K562 (cell line): Measurements from ENCODE around the gene TBC1D25. TPM values are rescaled to one million over a fixed set of nuclear protein-coding genes. Genes with fewer than 3 reads are reported as not detected.
A peak's percentile ranks its signal among the peaks of the same experiment; 100 is the strongest.

Experiments
- ATAC-seq: fragments of 200-7000 bp; cut with Tn5 transposase; 3 replicates; pipeline ENCODE4 v1.9.1; 2020; ENCODE audit warnings: moderate library complexity
- BruUV-seq: library from RNA; stranded (reverse); fragments of 400-500 nt; replicated peaks from 2 replicates; lab custom pipeline; 2021; lab: Mats Ljungman, UMichigan
- CTCF ChIA-PET: fragments of 300-600 bp; formaldehyde crosslinking; extraction: SDS; loops from one replicate; lab custom pipeline; 2021; ENCODE audit warnings: low intra/inter-chr PET ratio; lab: Yijun Ruan, JAX
- POLR2A ChIA-PET: fragments of 300-600, 350-650 bp; sonication (Branson Sonifier 250); formaldehyde crosslinking; extraction: SDS; loops from one replicate; lab custom pipeline; 2021; ENCODE audit warnings: antibody characterized with exemption, inconsistent platforms; lab: Yijun Ruan, JAX
- DNase-seq, 4 experiments: peaks; one replicate each; pipeline versions ENCODE4 v3.0.0 to v3.0.0-alpha.2; 2011 to 2018; ENCODE audit warnings: low spot score in 3 of 4, mixed read lengths in 3 of 4; ENCODE audit errors: extremely low read depth in 1 of 4
- FAIRE-seq: peaks from 2 replicates; lab custom pipeline; 2011; peaks lifted over from hg19 to GRCh38; lab: Jason Lieb, UNC
- H2AFZ ChIP-seq: 2 replicates; pipeline ENCODE4 v1.6.0; 2011; ENCODE audit warnings: low read depth, low read length, control low read depth, inconsistent platforms
- H3K27ac ChIP-seq: fragments of 200-600 bp; 3 replicates; pipeline ENCODE4 v1.8.0; 2011; ENCODE audit warnings: low read depth, mild to moderate bottlenecking, control low read depth, inconsistent platforms, low read length, moderate library complexity, mixed read lengths; ENCODE audit errors: extremely low read depth
- H3K27me3 ChIP-seq, 2 experiments: fragments of 300-600 bp in 1 of 2; 2 replicates in 1 of 2; 3 replicates in 1 of 2; pipeline versions ENCODE4 v1.6.0 to v1.8.0; 2011; ENCODE audit warnings: inconsistent platforms in 2 of 2, low read length in 2 of 2, mild to moderate bottlenecking in 1 of 2, mixed read lengths in 1 of 2, moderate library complexity in 1 of 2; ENCODE audit not compliant: control insufficient read depth in 2 of 2, insufficient read depth in 2 of 2
- H3K36me3 ChIP-seq: fragments of 300-600 bp; 3 replicates; pipeline ENCODE4 v1.8.0; 2011; ENCODE audit warnings: mild to moderate bottlenecking, low read length, inconsistent platforms; ENCODE audit not compliant: control insufficient read depth, insufficient read depth
- H3K4me1 ChIP-seq, 2 experiments: fragments of 200-600 bp in 1 of 2; replicated peaks in 1 of 2; 2 replicates in 1 of 2; 3 replicates in 1 of 2; pipeline versions ENCODE4 v1.5.1 to v1.8.0; 2011; ENCODE audit warnings: inconsistent platforms in 2 of 2, low read length in 2 of 2, mild to moderate bottlenecking in 1 of 2, mixed read lengths in 1 of 2, moderate library complexity in 1 of 2; ENCODE audit not compliant: control insufficient read depth in 2 of 2, insufficient read depth in 2 of 2
- H3K4me2 ChIP-seq: 2 replicates; pipeline ENCODE4 v1.6.1; 2011; ENCODE audit warnings: low read length, control low read depth, inconsistent platforms, mixed read lengths; ENCODE audit not compliant: insufficient read depth
- H3K4me3 ChIP-seq: fragments of 200-600 bp; sonication (generic), shearing (Covaris generic); 2 replicates; pipeline ENCODE4 v1.5.1; 2016; ENCODE audit warnings: control low read depth, inconsistent platforms
- H3K79me2 ChIP-seq: fragments of 200-600 bp; 3 replicates; pipeline ENCODE4 v1.8.0; 2011; ENCODE audit warnings: low read length, inconsistent platforms; ENCODE audit not compliant: control insufficient read depth, insufficient read depth
- H3K9ac ChIP-seq, 2 experiments: 2 replicates each; pipeline versions ENCODE4 v1.6.0 to v1.6.1; 2011; ENCODE audit warnings: low read depth in 2 of 2, low read length in 2 of 2, control low read depth in 1 of 2, inconsistent platforms in 1 of 2, mild to moderate bottlenecking in 1 of 2, mixed read lengths in 1 of 2; ENCODE audit not compliant: insufficient read depth in 1 of 2
- H3K9me1 ChIP-seq: one replicate; pipeline ENCODE4 v1.6.0; 2011; ENCODE audit warnings: inconsistent platforms, mild to moderate bottlenecking, low read length, moderate library complexity; ENCODE audit not compliant: control insufficient read depth, insufficient read depth
- H3K9me3 ChIP-seq: replicated peaks from 2 replicates; pipeline ENCODE4 v1.5.1; 2011; ENCODE audit warnings: low read depth, low read length, inconsistent platforms; ENCODE audit not compliant: control insufficient read depth, insufficient read depth
- H4K20me1 ChIP-seq: replicated peaks from 2 replicates; pipeline ENCODE4 v1.6.1; 2011; ENCODE audit warnings: low read length, inconsistent platforms, mixed read lengths; ENCODE audit not compliant: control insufficient read depth, insufficient read depth
- ARID1B ChIP-seq: fragments of 450-650 bp; IDR thresholded peaks from 2 replicates; pipeline ENCODE4 v1.6.1; 2016; ENCODE audit warnings: antibody characterized with exemption, mild to moderate bottlenecking, inconsistent platforms
- CHD1 ChIP-seq: fragments of 200-600 bp; sonication (generic); IDR thresholded peaks from one replicate; pipeline ENCODE4 v1.6.1; 2012; ENCODE audit warnings: mild to moderate bottlenecking, moderate library complexity, low read length, inconsistent platforms
- FUS ChIP-seq: fragments of 200-400 bp; formaldehyde crosslinking; optimal IDR thresholded peaks from 2 replicates; pipeline ENCODE3; 2017; ENCODE audit warnings: low read depth, low read length
- GTF2A2 ChIP-seq: IDR thresholded peaks from 2 replicates; pipeline ENCODE4 v1.6.1; 2016; ENCODE audit warnings: mild to moderate bottlenecking, missing genetic modification characterization, missing compliant biosample characterization
- HMGN3 ChIP-seq: IDR thresholded peaks from 2 replicates; pipeline ENCODE4 v1.6.1; 2011; ENCODE audit warnings: borderline replicate concordance, low read depth, mild to moderate bottlenecking, mixed read lengths, low read length; ENCODE audit not compliant: insufficient read length; ENCODE audit errors: extremely low read depth
- MAZ ChIP-seq, 2 experiments: fragments of 450-650 bp in 1 of 2; sonication (generic) in 1 of 2; formaldehyde crosslinking; IDR thresholded peaks in 1 of 2; conservative IDR thresholded peaks in 1 of 2; 2 replicates each; pipeline versions ENCODE4 v1.4.0 to v1.5.0; 2020; ENCODE audit warnings: mild to moderate bottlenecking in 1 of 2, missing genetic modification reagents in 1 of 2
- PHF8 ChIP-seq: fragments of 200-600 bp; sonication (generic); IDR thresholded peaks from 2 replicates; pipeline ENCODE4 v1.6.1; 2012; ENCODE audit warnings: mixed run types, mild to moderate bottlenecking, inconsistent platforms, low read length, moderate library complexity, borderline replicate concordance
- SAP30 ChIP-seq: fragments of 200-600 bp; sonication (generic); IDR thresholded peaks from 2 replicates; pipeline ENCODE4 v1.6.1; 2012; ENCODE audit warnings: borderline replicate concordance, low read depth, mild to moderate bottlenecking, moderate library complexity, low read length, control low read depth, inconsistent platforms; ENCODE audit not compliant: insufficient read depth, poor library complexity, severe bottlenecking
- TAF9B ChIP-seq: fragments of 450-650 bp; IDR thresholded peaks from 2 replicates; pipeline ENCODE4 v1.6.1; 2018; ENCODE audit warnings: mild to moderate bottlenecking; ENCODE audit not compliant: partially characterized antibody
- THRB ChIP-seq: fragments of 450-650 bp; formaldehyde crosslinking; conservative IDR thresholded peaks from 2 replicates; pipeline ENCODE4 v1.4.0; 2022; ENCODE audit warnings: mild to moderate bottlenecking, missing genetic modification characterization
- ZBTB43 ChIP-seq: sonication (generic); formaldehyde crosslinking; IDR thresholded peaks from 2 replicates; pipeline ENCODE4 v1.8.0; 2023; ENCODE audit warnings: mild to moderate bottlenecking, missing genetic modification reagents
- WGBS: fragments of 100-300 bp; shearing (Covaris generic); methylation state at CpG from one replicate; pipeline ENCODE4 v1.1.6; 2016; ENCODE audit warnings: low coverage, mixed read lengths; ENCODE audit not compliant: insufficient coverage; ENCODE audit errors: missing lambda C conversion rate; 5-methylcytosine and 5-hydroxymethylcytosine counted together
- in situ Hi-C: fragments of 300-500 bp; cut with MboI; formaldehyde crosslinking; loops from 4 replicates; pipeline ENCODE4 v1.15.0; 2018; ENCODE audit warnings: inconsistent platforms, mixed read lengths
- intact Hi-C: fragments of 100-400 bp; cut with micrococcal nuclease; formaldehyde crosslinking; loops from 2 replicates; pipeline ENCODE4 v1.14.2; 2022
- polyA plus RNA-seq, 8 experiments: library from polyadenylated mRNA; depleted of rRNA in 4 of 8; stranded (reverse) in 5 of 8; unstranded in 3 of 8; fragments of >200 nt; fragmentation: Nextera tagmentation in 2 of 8; fragmentation: Illumina TruSeq in 1 of 8; extraction: Ambion mirVana in 2 of 8; extraction: Trizol in 1 of 8; gene quantifications; 2 replicates each; pipeline versions ENCODE4 v1.2.1 to v1.2.3, GENCODE V29; 2011 to 2014; ENCODE audit warnings: inconsistent platforms in 1 of 8, missing spikeins in 1 of 8
- total RNA-seq, 7 experiments: library from RNA; depleted of rRNA in 6 of 7; stranded (reverse); fragments of >200 nt in 6 of 7; fragmentation: Illumina TruSeq in 2 of 7; extraction: Trizol in 2 of 7; gene quantifications; 2 replicates each; pipeline versions ENCODE4 v1.2.1 to v1.2.3, GENCODE V29; 2011 to 2021; ENCODE audit warnings: low replicate concordance in 1 of 7
- TF ChIP-seq, protein P1 (sequence below): fragments of 450-650 bp; IDR thresholded peaks from one replicate; pipeline ENCODE4 v1.6.1; 2018; ENCODE audit warnings: mild to moderate bottlenecking, moderate library complexity; ENCODE audit not compliant: partially characterized antibody

Gene TBC1D25
- total and polyA plus RNA-seq, 9 of the 15 experiments (the other 6 are each of a cell fraction or from before 2014, with no cell fraction given), result 0.62 to 10.6 (median 3.9) TPM

DNA sequence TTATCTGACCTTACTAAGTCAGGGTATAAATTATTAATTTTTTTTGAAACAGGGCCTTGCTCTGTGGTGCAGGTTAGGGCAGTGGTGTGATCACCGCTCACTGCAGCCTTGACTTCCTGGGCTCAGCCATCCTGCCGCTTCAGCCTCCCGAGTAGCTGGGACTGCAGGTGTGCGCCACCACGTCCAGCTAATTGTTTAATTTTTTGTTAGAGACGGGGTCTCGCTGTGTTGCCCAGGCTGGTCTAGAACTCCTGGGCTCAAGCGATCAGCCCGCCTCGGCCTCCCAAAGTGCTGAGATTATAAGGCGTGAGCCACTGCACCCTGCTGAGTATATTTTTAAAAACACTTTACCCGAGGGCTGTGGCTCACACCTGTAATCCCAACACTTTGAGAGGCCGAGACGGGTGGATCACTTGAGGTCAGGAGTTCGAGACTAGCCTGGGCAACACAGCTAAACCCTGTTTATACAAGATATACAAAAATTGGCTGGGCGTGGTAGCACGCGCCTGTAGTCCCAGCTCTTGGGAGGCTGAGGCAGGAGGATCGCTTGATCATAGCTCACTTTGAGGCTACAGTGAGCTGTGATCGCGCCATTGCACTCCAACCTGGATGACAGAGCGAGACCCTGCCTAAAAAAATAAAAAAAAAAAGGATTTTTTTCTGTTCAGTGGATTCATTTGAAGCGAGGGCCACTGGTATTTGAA lies 721 bp upstream of the TBC1D25 start (continued):
- peak; percentile 30 for TF ChIP-seq TAF9B

DNA sequence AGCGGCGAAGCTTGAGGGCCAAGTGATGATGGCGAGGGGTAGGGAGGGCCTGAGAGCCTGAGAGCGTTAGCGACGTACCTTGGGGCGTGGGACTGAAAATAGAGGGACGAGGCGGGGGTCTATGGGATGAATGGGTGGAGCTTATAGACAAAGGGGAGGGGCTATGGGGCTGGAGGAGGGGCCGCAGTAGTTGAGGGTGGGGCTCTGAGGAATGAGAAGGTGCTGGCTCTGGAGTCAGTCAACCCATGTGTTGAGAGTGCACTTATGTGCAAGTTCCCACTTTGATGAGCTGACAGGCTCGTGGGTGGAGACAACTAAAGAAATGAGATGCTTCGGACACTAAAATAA lies 488 bp downstream of the TBC1D25 start:
- H2AFZ ChIP-seq, result peak overlapping the region; percentile 96

More for the DNA sequence above, 488 bp downstream of the TBC1D25 start:
- POLR2A ChIA-PET, result interaction anchor here (0.6 to 2.3 kb wide), 8 partner anchors 9 to 74 kb away, joined by 3 to 12 read pairs (median 4); partner anchors contain the start of genes EBP and RBM3
- Histone ChIP-seq H3K9me1 (no peaks in the 10 kb centered on the region), H3K27ac (peak overlapping the region; percentile 94), H3K9ac (peak overlapping the region; percentile 69 to 91; a peak in 3 of 4 replicates), H3K79me2 (peaks cover 17% of the 10 kb centered on the region), H3K36me3 (peaks cover 21% of the 10 kb centered on the region), H3K9me3 (no peaks in the 10 kb centered on the region), H3K4me3 (peak overlapping the region; percentile 66), H3K4me1 (peaks cover 9 to 19% of the 10 kb centered on the region in 2 experiments; a peak in 4 of 5 replicates), H4K20me1 (no peaks in the 10 kb centered on the region), H3K27me3 (no peaks in the 10 kb centered on the region), H3K4me2 (peak overlapping the region; percentile 89)
- peak; percentile 84 for ATAC-seq
- CTCF ChIA-PET, result no interaction called here
- DNase-seq, result peak in 3 of 4 experiments; percentile 73 to 75 (median 73)
- TF ChIP-seq ZBTB43 (CRISPR knock-in tag), result 0 out of 2 replicates have a peak, but pooled peaks have one; percentile 45
- 0 out of 2 replicates have a peak, but pooled peaks have one; percentile 4 for TF ChIP-seq ARID1B
- TF ChIP-seq CHD1, result peak; percentile 66
- TF ChIP-seq MAZ (CRISPR knock-in tag; conservative IDR thresholded peaks at IDR 0.05 in 1 of 2, IDR thresholded peaks at IDR 0.05 in 1 of 2), result peak in 1 of 2 experiments; percentile 52; a peak in 1 of 4 replicates
- TF ChIP-seq, protein P1, sequence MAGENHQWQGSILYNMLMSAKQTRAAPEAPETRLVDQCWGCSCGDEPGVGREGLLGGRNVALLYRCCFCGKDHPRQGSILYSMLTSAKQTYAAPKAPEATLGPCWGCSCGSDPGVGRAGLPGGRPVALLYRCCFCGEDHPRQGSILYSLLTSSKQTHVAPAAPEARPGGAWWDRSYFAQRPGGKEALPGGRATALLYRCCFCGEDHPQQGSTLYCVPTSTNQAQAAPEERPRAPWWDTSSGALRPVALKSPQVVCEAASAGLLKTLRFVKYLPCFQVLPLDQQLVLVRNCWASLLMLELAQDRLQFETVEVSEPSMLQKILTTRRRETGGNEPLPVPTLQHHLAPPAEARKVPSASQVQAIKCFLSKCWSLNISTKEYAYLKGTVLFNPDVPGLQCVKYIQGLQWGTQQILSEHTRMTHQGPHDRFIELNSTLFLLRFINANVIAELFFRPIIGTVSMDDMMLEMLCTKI, result no peak
- no peak for TF ChIP-seq HMGN3
- TF ChIP-seq SAP30, result peak; percentile 15
- no peak for TF ChIP-seq GTF2A2 (tag)
- 0 out of 2 replicates have a peak, but pooled peaks have one; percentile 5 for TF ChIP-seq PHF8
- no peak for TF ChIP-seq FUS
- 0 out of 2 replicates have a peak, but pooled peaks have one; percentile 13 for TF ChIP-seq THRB (CRISPR knock-in tag)
- no peak for FAIRE-seq
- in situ Hi-C loops (no loop called here), intact Hi-C loops (no loop called here)
- BruUV-seq, result no TSS peak
- 1% methylated on average over 10 of the region's 12 CpGs for WGBS
